H9 (cell line): ENCODE results near the gene FANCE. TPM values are rescaled to one million over a fixed set of nuclear protein-coding genes. Genes with fewer than 3 reads are reported as not detected.

Source experiments
- DNase-seq: peaks from one replicate; pipeline ENCODE4 v3.0.0-alpha.2; 2017
- H2AFZ ChIP-seq: one replicate; pipeline ENCODE4 v1.6.1; 2013; ENCODE audit warnings: mild to moderate bottlenecking, low read length, control low read depth, moderate library complexity
- H2AK5ac ChIP-seq: 2 replicates; pipeline ENCODE4 v1.6.1; 2013; ENCODE audit warnings: low read length, control low read depth, mixed read lengths; ENCODE audit not compliant: insufficient read length
- H2BK120ac ChIP-seq: one replicate; pipeline ENCODE4 v1.6.1; 2013; ENCODE audit warnings: low read depth, mild to moderate bottlenecking, low read length, control low read depth, inconsistent platforms; ENCODE audit not compliant: poor library complexity, severe bottlenecking
- H2BK12ac ChIP-seq: 2 replicates; pipeline ENCODE4 v1.6.1; 2013; ENCODE audit warnings: low read length, control low read depth, mixed read lengths, low read depth; ENCODE audit not compliant: insufficient read length
- H2BK15ac ChIP-seq: 2 replicates; pipeline ENCODE4 v1.6.1; 2013; ENCODE audit warnings: low read depth, low read length, control low read depth
- H2BK20ac ChIP-seq: one replicate; pipeline ENCODE4 v1.6.1; 2013; ENCODE audit warnings: low read depth, mild to moderate bottlenecking, low read length, control low read depth, inconsistent platforms; ENCODE audit not compliant: poor library complexity, severe bottlenecking
- H2BK5ac ChIP-seq: 2 replicates; pipeline ENCODE4 v1.6.1; 2013; ENCODE audit warnings: low read length, control low read depth, mixed read lengths; ENCODE audit not compliant: insufficient read length
- H3K14ac ChIP-seq: 2 replicates; pipeline ENCODE4 v1.6.1; 2013; ENCODE audit warnings: low read length, control low read depth; ENCODE audit not compliant: insufficient read depth
- H3K18ac ChIP-seq: 2 replicates; pipeline ENCODE4 v1.6.1; 2013; ENCODE audit warnings: low read depth, mild to moderate bottlenecking, mixed read lengths, low read length, control low read depth; ENCODE audit not compliant: insufficient read length
- H3K23ac ChIP-seq: 2 replicates; pipeline ENCODE4 v1.6.1; 2013; ENCODE audit warnings: low read length, control low read depth, mixed read lengths, low read depth; ENCODE audit not compliant: insufficient read length
- H3K23me2 ChIP-seq: 2 replicates; pipeline ENCODE4 v1.6.1; 2013; ENCODE audit warnings: low read depth, mild to moderate bottlenecking, mixed read lengths, low read length, control low read depth; ENCODE audit not compliant: insufficient read length, poor library complexity, severe bottlenecking
- H3K27ac ChIP-seq: 2 replicates; pipeline ENCODE4 v1.5.1; 2013; ENCODE audit warnings: low read length, control low read depth, mixed read lengths, low read depth; ENCODE audit not compliant: insufficient read length
- H3K27me3 ChIP-seq: 2 replicates; pipeline ENCODE4 v1.6.1; 2013; ENCODE audit warnings: low read length, control low read depth, inconsistent platforms; ENCODE audit not compliant: insufficient read depth
- H3K4ac ChIP-seq: 2 replicates; pipeline ENCODE4 v1.6.1; 2013; ENCODE audit warnings: low read depth, mild to moderate bottlenecking, control low read depth, inconsistent platforms, low read length, moderate library complexity
- H3K4me1 ChIP-seq: 2 replicates; pipeline ENCODE4 v1.6.1; 2013; ENCODE audit warnings: low read length, control low read depth, inconsistent platforms; ENCODE audit not compliant: insufficient read depth
- H3K4me2 ChIP-seq: 2 replicates; pipeline ENCODE4 v1.6.1; 2013; ENCODE audit warnings: low read length, control low read depth, mixed read lengths; ENCODE audit not compliant: insufficient read length, insufficient read depth
- H3K56ac ChIP-seq: 2 replicates; pipeline ENCODE4 v1.6.1; 2013; ENCODE audit warnings: low read depth, mild to moderate bottlenecking, mixed read lengths, low read length, control low read depth; ENCODE audit not compliant: insufficient read length
- H3K79me1 ChIP-seq: 2 replicates; pipeline ENCODE4 v1.6.1; 2013; ENCODE audit warnings: low read depth, mild to moderate bottlenecking, moderate library complexity, low read length, control low read depth, inconsistent platforms; ENCODE audit not compliant: insufficient read depth, poor library complexity, severe bottlenecking
- H3K79me2 ChIP-seq: 2 replicates; pipeline ENCODE4 v1.6.1; 2013; ENCODE audit warnings: low read length, control low read depth, inconsistent platforms; ENCODE audit not compliant: insufficient read depth
- H3K9ac ChIP-seq: 2 replicates; pipeline ENCODE4 v1.6.1; 2013; ENCODE audit warnings: low read length, control low read depth, mixed read lengths; ENCODE audit not compliant: insufficient read length; ENCODE audit errors: extremely low read depth
- H3K9me3 ChIP-seq: one replicate; pipeline ENCODE4 v1.6.1; 2013; ENCODE audit warnings: low read depth, low read length, inconsistent platforms; ENCODE audit not compliant: control insufficient read depth
- H3T11ph ChIP-seq: one replicate; pipeline ENCODE4 v1.6.1; 2013; ENCODE audit warnings: mild to moderate bottlenecking, low read length, control low read depth, inconsistent platforms
- H4K20me1 ChIP-seq: one replicate; pipeline ENCODE4 v1.6.1; 2013; ENCODE audit not compliant: control insufficient read depth, insufficient read length, insufficient read depth
- H4K5ac ChIP-seq: 2 replicates; pipeline ENCODE4 v1.6.1; 2013; ENCODE audit warnings: low read depth, mild to moderate bottlenecking, mixed read lengths, low read length, control low read depth; ENCODE audit not compliant: insufficient read length
- H4K8ac ChIP-seq: replicated peaks from 2 replicates; pipeline ENCODE4 v1.6.1; 2013; ENCODE audit warnings: low read length, control low read depth, mixed read lengths, low read depth; ENCODE audit not compliant: insufficient read length
- H4K91ac ChIP-seq: 2 replicates; pipeline ENCODE4 v1.6.1; 2013; ENCODE audit warnings: low read depth, mild to moderate bottlenecking, moderate library complexity, mixed read lengths, low read length, control low read depth; ENCODE audit not compliant: insufficient read length
- H3K27ac Mint-ChIP-seq, 3 experiments: 2 replicates in 2 of 3; 3 replicates in 1 of 3; pipeline ENCODE4 v1.8.0; 2020 to 2021; ENCODE audit warnings: mixed read lengths in 3 of 3, mild to moderate bottlenecking in 1 of 3, moderate library complexity in 1 of 3
- H3K27me3 Mint-ChIP-seq: 2 replicates; pipeline ENCODE4 v1.8.0; 2021; ENCODE audit warnings: low read depth, mild to moderate bottlenecking, moderate library complexity, mixed read lengths
- H3K36me3 Mint-ChIP-seq, 3 experiments: 2 replicates in 2 of 3; 3 replicates in 1 of 3; pipeline ENCODE4 v1.8.0; 2020 to 2021; ENCODE audit warnings: low read depth in 3 of 3, mixed read lengths in 3 of 3; ENCODE audit not compliant: insufficient read depth in 1 of 3
- H3K4me1 Mint-ChIP-seq, 2 experiments: 2 replicates each; pipeline ENCODE4 v1.8.0; 2020; ENCODE audit warnings: mixed read lengths in 2 of 2
- H3K4me3 Mint-ChIP-seq, 2 experiments: 2 replicates in 1 of 2; 3 replicates in 1 of 2; pipeline ENCODE4 v1.8.0; 2020 to 2021; ENCODE audit warnings: mild to moderate bottlenecking in 2 of 2, mixed read lengths in 2 of 2, moderate library complexity in 1 of 2
- H3K9me3 Mint-ChIP-seq, 2 experiments: 2 replicates in 1 of 2; 3 replicates in 1 of 2; pipeline ENCODE4 v1.8.0; 2020; ENCODE audit warnings: mild to moderate bottlenecking in 2 of 2, mixed read lengths in 2 of 2, moderate library complexity in 1 of 2
- CTCF ChIP-seq: fragments of 200-600 bp; sonication (generic); conservative IDR thresholded peaks from 3 replicates; pipeline ENCODE4 v1.8.0; 2021; ENCODE audit warnings: antibody characterized with exemption, mild to moderate bottlenecking
- WGBS: extraction: QIAGEN DNeasy Blood & Tissue Kit; methylation state at CpG from one replicate; pipeline ENCODE4 v1.1.7; 2013; ENCODE audit warnings: missing lambda C conversion rate, low lambda C conversion rate, mixed read lengths; ENCODE audit not compliant: insufficient read length; ENCODE audit errors: extremely low coverage; 5-methylcytosine and 5-hydroxymethylcytosine counted together
- total RNA-seq: library from RNA; stranded (reverse); gene quantifications from 2 replicates; pipeline ENCODE4 v1.2.1, GENCODE V29; 2021

FANCE gene
- total RNA-seq, 1 experiment from 2014 or later = 8.4 TPM

- Histone ChIP-seq H3K23ac (no peak overlapping the region), H3K4me1 (peaks cover 8% of the 10 kb centered on the region; the same call in 1 of the 2 replicates), H3K9ac (no peak overlapping the region), H2AFZ (no peak overlapping the region), H3K4ac (no peak overlapping the region), H2BK12ac (no peak overlapping the region), H4K5ac (no peak overlapping the region), H3K4me2 (no peak overlapping the region), H4K8ac (no peak overlapping the region), H3K9me3 (no peaks in the 10 kb centered on the region), H3K56ac (no peak overlapping the region), H4K20me1 (no peaks in the 10 kb centered on the region), H2BK120ac (no peak overlapping the region), H3K18ac (no peak overlapping the region), H3T11ph (no peak overlapping the region), H3K79me1 (no peaks in the 10 kb centered on the region), H2BK20ac (no peak overlapping the region), H3K27ac (no peak overlapping the region), H2BK15ac (no peak overlapping the region), H3K79me2 (no peaks in the 10 kb centered on the region), H2AK5ac (no peak overlapping the region), H3K27me3 (no peaks in the 10 kb centered on the region; the same call in 1 of the 2 replicates), H2BK5ac (no peak overlapping the region), H4K91ac (no peak overlapping the region), H3K23me2 (peaks cover 3% of the 10 kb centered on the region), H3K14ac (no peak overlapping the region)
- H3K4me3 Mint-ChIP-seq = no peak overlapping the region
- no peaks in the 10 kb centered on the region for H3K36me3 Mint-ChIP-seq
- no CpG with 5 or more reads among the region's 5 CpGs for WGBS
- H3K4me1 Mint-ChIP-seq = peaks cover 35 to 63% of the 10 kb centered on the region in 2 experiments
- H3K27ac Mint-ChIP-seq = no peak overlapping the region
- DNase-seq = no peak
- no peak for TF ChIP-seq CTCF
- peaks cover 24% of the 10 kb centered on the region for H3K27me3 Mint-ChIP-seq
- no peaks in the 10 kb centered on the region for H3K9me3 Mint-ChIP-seq
Measured at GRCh38 chr6:35508542-35508941, 56.4 kb downstream of the FANCE start.
